Measurements from ENCODE around the gene ANKRD44.

DNA sequence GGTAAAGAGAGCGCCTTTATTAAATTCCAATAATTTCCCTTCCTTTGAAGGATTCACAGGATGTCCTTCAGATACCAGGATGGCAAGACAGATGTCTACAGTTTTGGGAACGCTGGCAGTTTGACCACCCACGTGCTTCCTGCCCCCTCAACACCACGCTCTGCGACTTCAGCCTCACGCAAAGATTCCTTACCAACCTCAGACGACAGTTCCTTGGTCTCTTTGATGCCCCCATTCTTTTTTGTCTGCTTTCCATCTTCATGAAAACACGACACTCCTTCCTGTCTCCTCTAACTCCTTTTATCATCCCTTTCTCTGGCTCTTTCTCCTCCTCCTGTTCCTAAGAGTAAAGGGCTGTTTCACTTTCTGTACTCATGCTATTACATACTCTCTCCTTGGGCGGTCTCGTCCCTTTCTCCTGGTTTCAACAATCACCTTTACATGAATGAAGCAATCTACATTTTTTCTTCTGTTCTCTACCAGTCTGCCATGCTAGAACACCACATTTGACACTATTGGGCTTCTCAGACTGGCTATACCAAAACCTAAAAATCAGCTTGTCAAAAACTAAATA is 194.2 kb downstream of the ANKRD44 start:
- TF ChIP-seq EZH2phosphoT487 (IDR thresholded peaks at IDR 0.05; ENCODE audit: insufficient read depth, low read depth) (no peak), EZH2 (IDR thresholded peaks at IDR 0.05; ENCODE audit: insufficient read depth, poor library complexity, severe bottlenecking) (no peak)
